HG03571 (cell line): ENCODE results near the gene ZBTB8A.

Experiments used
- ATAC-seq: cut with Tn5 transposase; IDR thresholded peaks from one replicate; pipeline ENCODE4 v1.9.1; 2021; ENCODE audit not compliant: unreplicated experiment

Gene ZBTB8A

GRCh38 chr1:32651461-32652073 lies 112.3 kb downstream of the ZBTB8A start:
- ATAC-seq: no peak

- ATAC-seq: no peak
Observed at GRCh38 chr1:32652244-32652962, 113.2 kb downstream of the ZBTB8A start.
